Vagina (tissue), 2 donors: ENCODE results near the gene SH2D3C.

ENCODE experiments used
- CTCF ChIP-seq, 3 experiments: fragments of 450-650 bp in 2 of 3; fragments of 200-600 bp in 1 of 3; sonication (generic) in 1 of 3; IDR thresholded peaks; one replicate each; pipeline ENCODE4 v1.5.1; 2017 to 2019; ENCODE audit warnings: antibody characterized with exemption in 3 of 3, mild to moderate bottlenecking in 2 of 3, moderate library complexity in 2 of 3
- POLR2AphosphoS5 ChIP-seq, 2 donors: sonication (generic); formaldehyde crosslinking; IDR thresholded peaks; one replicate each; pipeline ENCODE4 v1.9.0; 2017; ENCODE audit warnings: antibody characterized with exemption in 2 of 2, mild to moderate bottlenecking in 2 of 2, low read depth in 1 of 2; ENCODE audit not compliant: insufficient read depth in 1 of 2

- TF ChIP-seq CTCF (IDR thresholded peaks at IDR 0.05) (no peak), POLR2AphosphoS5 (IDR thresholded peaks at IDR 0.05; ENCODE audit: insufficient read depth in 1 of 2, low read depth in 1 of 2) (peak in 1 of 2 donors; percentile 45)
Measured at GRCh38 chr9:127796225-127796813, 17.9 kb upstream of the SH2D3C start.
